ENCODE data around the gene PIK3CB. TPM values are rescaled to one million over a fixed set of nuclear protein-coding genes. Genes with fewer than 3 reads are reported as not detected.

Gene PIK3CB
- total RNA-seq, 2 donors from 2014 or later, result 29.0 to 32.2 TPM

Other genes with a start within 250 kb of the PIK3CB start
- gene CEP70, start 240.7 kb downstream of the PIK3CB start, total RNA-seq, result 10 to 100 TPM; 28.8 to 34.1 TPM
- gene FAIM, start 226.2 kb downstream of the PIK3CB start, total RNA-seq, result 1 to 10 TPM; 6.8 to 8.0 TPM
- not detected for gene FOXL2, start 112.2 kb upstream of the PIK3CB start, total RNA-seq
- gene FOXL2NB, start 112.3 kb upstream of the PIK3CB start, total RNA-seq, result not detected
- gene PRR23A, start 171.3 kb upstream of the PIK3CB start, total RNA-seq, result not detected
- not detected for gene PRR23B, start 186.0 kb upstream of the PIK3CB start, total RNA-seq
- not detected for gene PRR23C, start 210.0 kb upstream of the PIK3CB start, total RNA-seq